ENCODE measurements around the gene SERGEF.

Gene SERGEF

DNA sequence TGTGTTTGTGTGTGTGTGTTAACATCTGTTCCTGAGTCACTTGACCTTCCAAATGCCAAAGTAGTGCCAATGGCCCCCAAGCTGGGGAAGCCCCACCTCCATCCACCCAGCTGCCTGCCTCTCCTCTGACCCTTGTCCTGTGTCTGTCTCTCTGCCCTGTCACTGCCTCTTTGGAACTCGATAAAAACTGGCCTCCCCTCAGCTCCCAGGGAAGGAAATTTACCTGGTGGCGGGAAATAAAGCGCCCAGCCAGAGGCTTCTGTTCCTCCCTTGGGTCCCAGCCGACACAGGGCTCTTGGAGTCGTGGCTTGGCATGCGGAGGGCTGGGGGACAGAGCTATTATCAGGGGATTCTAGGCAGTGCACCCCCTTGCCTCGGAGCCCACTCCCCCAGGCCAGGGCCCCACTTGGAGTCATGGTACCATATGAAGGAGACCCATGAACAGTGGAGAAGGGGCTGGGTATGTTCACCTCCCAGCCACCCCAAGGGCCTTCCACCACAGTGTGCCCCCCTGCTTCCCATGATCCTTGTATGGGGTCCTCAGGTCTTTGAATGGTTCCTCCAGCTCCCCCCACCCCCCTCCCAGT lies 272.1 kb downstream of the SERGEF start:
- no peak for TF ChIP-seq CTCF (IDR thresholded peaks at IDR 0.05; ENCODE audit: extremely low read depth, insufficient read depth, missing control alignments)
- no peak for DNase-seq (ENCODE audit: low spot score)
- in situ Hi-C loops (cut with MboI; ENCODE audit: low pct_unique_long_range_greater_than_20kb, low sequenced_read_pairs, unreplicated experiment) = no loop called here

DNA sequence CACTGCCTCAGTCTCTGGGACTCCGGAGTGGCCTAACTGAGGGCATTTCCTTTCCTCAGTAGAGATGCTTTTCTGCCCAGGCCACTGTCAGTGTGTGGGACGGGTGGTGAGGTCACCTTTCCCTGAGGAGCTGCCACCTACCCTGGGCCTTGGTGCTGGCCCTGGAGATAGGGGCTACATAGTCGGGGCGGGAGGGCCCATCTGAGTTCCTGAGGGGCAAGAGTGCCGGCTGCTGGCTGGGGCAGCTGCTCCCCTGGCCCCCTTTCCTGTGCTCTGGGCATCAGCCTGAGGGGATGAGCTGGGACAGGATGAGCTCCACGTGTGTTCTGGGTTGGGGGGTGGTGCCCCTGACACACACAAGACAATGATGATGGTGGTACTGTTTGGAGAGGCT lies 272.9 kb downstream of the SERGEF start:
- DNase-seq (ENCODE audit: low spot score) = no peak
- no peak for TF ChIP-seq CTCF (IDR thresholded peaks at IDR 0.05; ENCODE audit: extremely low read depth, insufficient read depth, missing control alignments)
- in situ Hi-C loops (cut with MboI; ENCODE audit: low pct_unique_long_range_greater_than_20kb, low sequenced_read_pairs, unreplicated experiment) = no loop called here

DNA sequence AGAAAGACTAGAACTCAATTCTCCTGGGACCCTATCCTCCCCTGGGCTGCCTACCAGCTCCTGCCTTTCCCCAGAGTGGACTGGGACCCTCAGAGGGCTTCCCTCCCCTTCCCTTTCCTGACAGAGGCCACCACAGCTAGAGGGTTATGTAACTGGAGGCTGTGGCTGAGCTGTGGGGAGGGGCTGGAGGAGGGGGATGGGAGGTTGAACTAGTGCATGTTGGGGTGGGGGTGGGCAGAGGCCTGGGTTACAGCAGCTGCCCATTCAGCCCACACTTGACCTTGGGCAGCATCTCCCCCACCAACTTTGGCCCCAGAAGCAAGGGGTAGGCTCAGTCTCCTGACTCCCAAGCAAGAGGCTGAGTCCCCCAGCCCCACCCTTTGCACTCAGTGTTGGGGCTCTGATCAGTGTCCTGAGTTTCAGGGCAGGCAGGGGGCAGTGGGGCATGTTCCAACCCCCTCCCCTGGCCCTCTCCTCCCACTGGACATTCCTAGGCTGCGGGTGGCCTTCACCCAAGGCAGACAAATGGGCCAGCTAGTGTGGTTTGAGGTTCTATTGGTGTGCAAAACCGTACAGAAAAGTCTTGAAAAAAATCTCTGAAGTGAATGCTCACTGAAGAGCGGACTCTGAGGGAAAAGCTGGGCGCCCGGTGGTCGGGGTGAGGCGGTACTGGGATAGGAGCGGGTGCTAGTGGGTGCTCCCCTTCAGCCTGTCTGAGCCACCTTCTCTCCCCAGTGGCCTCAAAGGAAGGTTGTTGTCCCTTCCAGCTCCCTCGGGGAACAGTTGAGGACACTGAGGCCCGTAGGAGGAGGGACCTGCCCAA lies 274.5 kb downstream of the SERGEF start:
- in situ Hi-C loops (cut with MboI; ENCODE audit: low pct_unique_long_range_greater_than_20kb, low sequenced_read_pairs, unreplicated experiment) = no loop called here
- no peak for TF ChIP-seq CTCF (IDR thresholded peaks at IDR 0.05; ENCODE audit: extremely low read depth, insufficient read depth, missing control alignments)

More for the DNA sequence above, 274.5 kb downstream of the SERGEF start:
- no peak for DNase-seq (ENCODE audit: low spot score)
